ENCODE measurements around the gene TSPAN7. TPM values are rescaled to one million over a fixed set of nuclear protein-coding genes. Genes with fewer than 3 reads are reported as not detected.

Gene TSPAN7
- total RNA-seq, 4 donors from 2014 or later, result 10.7 to 25.7 (median 16.0) TPM

- no peaks in the 10 kb centered on the region for H3K27me3 ChIP-seq
- no peaks in the 10 kb centered on the region for H3K9me3 ChIP-seq
- TF ChIP-seq CTCF (IDR thresholded peaks at IDR 0.05) (no peak), POLR2A (IDR thresholded peaks at IDR 0.05) (no peak), EP300 (IDR thresholded peaks at IDR 0.05) (no peak), POLR2AphosphoS5 (IDR thresholded peaks at IDR 0.05) (no peak)
- no peak overlapping the region for H3K27ac ChIP-seq
- no peak for DNase-seq (ENCODE audit: low spot score in 2 of 2)
- H3K4me3 ChIP-seq, result no peak overlapping the region
- 53% methylated on average over 3 of the region's 3 CpGs for WGBS
- no peaks in the 10 kb centered on the region for H3K36me3 ChIP-seq
- no peaks in the 10 kb centered on the region for H3K4me1 ChIP-seq
Observed at GRCh38 chrX:38599796-38600755, 38.7 kb downstream of the TSPAN7 start.

- Histone ChIP-seq H3K9me3 (no peaks in the 10 kb centered on the region), H3K4me3 (no peak overlapping the region), H3K4me1 (no peaks in the 10 kb centered on the region), H3K36me3 (no peaks in the 10 kb centered on the region), H3K27ac (no peak overlapping the region), H3K27me3 (no peaks in the 10 kb centered on the region)
- TF ChIP-seq POLR2AphosphoS5 (IDR thresholded peaks at IDR 0.05), result no peak
- no peak for TF ChIP-seq POLR2A (IDR thresholded peaks at IDR 0.05)
- no peak for TF ChIP-seq CTCF (IDR thresholded peaks at IDR 0.05)
- TF ChIP-seq EP300 (IDR thresholded peaks at IDR 0.05), result no peak
- no peak for DNase-seq (ENCODE audit: low spot score in 2 of 2)
Observed at GRCh38 chrX:38601866-38602265, 40.5 kb downstream of the TSPAN7 start.

GRCh38 chrX:38606821-38607220 is 45.5 kb downstream of the TSPAN7 start:
- no peak for DNase-seq (ENCODE audit: low spot score in 2 of 2)
- 82% methylated on average over 3 of the region's 3 CpGs for WGBS

GRCh38 chrX:38607976-38608375 is 46.6 kb downstream of the TSPAN7 start:
- H3K27me3 ChIP-seq, result no peaks in the 10 kb centered on the region
- H3K36me3 ChIP-seq, result no peaks in the 10 kb centered on the region
- WGBS, result 37% methylated on average over 4 of the region's 4 CpGs
- no peak overlapping the region for H3K4me3 ChIP-seq
- H3K27ac ChIP-seq, result no peak overlapping the region
- H3K4me1 ChIP-seq, result no peaks in the 10 kb centered on the region
- DNase-seq (ENCODE audit: low spot score in 2 of 2), result no peak
- no peak for TF ChIP-seq EP300 (IDR thresholded peaks at IDR 0.05)
- no peak for TF ChIP-seq POLR2AphosphoS5 (IDR thresholded peaks at IDR 0.05)
- no peak for TF ChIP-seq POLR2A (IDR thresholded peaks at IDR 0.05)
- TF ChIP-seq CTCF (IDR thresholded peaks at IDR 0.05), result no peak
- H3K9me3 ChIP-seq, result no peaks in the 10 kb centered on the region

More at GRCh38 chrX:38606821-38607220, 45.5 kb downstream of the TSPAN7 start:
- Histone ChIP-seq H3K4me1 (no peaks in the 10 kb centered on the region), H3K9me3 (no peaks in the 10 kb centered on the region), H3K27me3 (no peaks in the 10 kb centered on the region), H3K4me3 (no peak overlapping the region), H3K36me3 (no peaks in the 10 kb centered on the region), H3K27ac (no peak overlapping the region)
- TF ChIP-seq CTCF (IDR thresholded peaks at IDR 0.05) (no peak), POLR2A (IDR thresholded peaks at IDR 0.05) (no peak), POLR2AphosphoS5 (IDR thresholded peaks at IDR 0.05) (no peak), EP300 (IDR thresholded peaks at IDR 0.05) (no peak)

GRCh38 chrX:38610849-38611248 is 49.5 kb downstream of the TSPAN7 start:
- 78% methylated on average over 6 of the region's 6 CpGs for WGBS

More at GRCh38 chrX:38610849-38611248, 49.5 kb downstream of the TSPAN7 start:
- Histone ChIP-seq H3K36me3 (no peaks in the 10 kb centered on the region), H3K4me3 (no peak overlapping the region), H3K4me1 (no peaks in the 10 kb centered on the region), H3K9me3 (no peaks in the 10 kb centered on the region), H3K27me3 (no peaks in the 10 kb centered on the region), H3K27ac (no peak overlapping the region)
- TF ChIP-seq POLR2AphosphoS5 (IDR thresholded peaks at IDR 0.05), result no peak
- TF ChIP-seq CTCF (IDR thresholded peaks at IDR 0.05), result no peak
- TF ChIP-seq EP300 (IDR thresholded peaks at IDR 0.05), result no peak
- no peak for TF ChIP-seq POLR2A (IDR thresholded peaks at IDR 0.05)
- no peak for DNase-seq (ENCODE audit: low spot score in 2 of 2)

All from suprapubic skin (tissue), 4 donors.